HG03066 (cell line): ENCODE measurements around the gene MYO1G.
"Not testable (repeated sequence)": the region's sequence is repeated elsewhere in the genome, so short reads cannot be mapped to it uniquely, and the experiment has no call there.

Experiments
- ATAC-seq: cut with Tn5 transposase; IDR thresholded peaks from one replicate; pipeline ENCODE4 v1.9.1; 2021; ENCODE audit warnings: low read depth; ENCODE audit not compliant: unreplicated experiment

The MYO1G gene

GRCh38 chr7:44978511-44979366 lies at the start of gene MYO1G:
Gene MYO1G (minus strand): TSS chr7:44979015. CDS start chr7:44978961, 54 bp downstream.
- peak; percentile 64 for ATAC-seq

- ATAC-seq, result no peak
Observed at GRCh38 chr7:45028138-45028919, 49.5 kb upstream of the MYO1G start.

GRCh38 chr7:45027774-45028114 lies 48.9 kb upstream of the MYO1G start:
- ATAC-seq, result peak; percentile 7

- ATAC-seq, result peak; percentile 62
Observed at GRCh38 chr7:45026984-45027773, 48.4 kb upstream of the MYO1G start.

- no peak for ATAC-seq
Observed at GRCh38 chr7:45026013-45026412, 47.2 kb upstream of the MYO1G start.

GRCh38 chr7:45025473-45025872 lies 46.7 kb upstream of the MYO1G start:
- ATAC-seq, result not testable (repeated sequence)

- no peak for ATAC-seq
Observed at GRCh38 chr7:45024126-45024744, 45.4 kb upstream of the MYO1G start.

GRCh38 chr7:45021604-45022296 lies 42.9 kb upstream of the MYO1G start:
- ATAC-seq, result no peak

GRCh38 chr7:45020915-45021314 lies 42.1 kb upstream of the MYO1G start:
- ATAC-seq, result no peak

- ATAC-seq, result no peak
Observed at GRCh38 chr7:45017253-45017652, 38.4 kb upstream of the MYO1G start.

- ATAC-seq, result no peak
Observed at GRCh38 chr7:45015313-45015712, 36.5 kb upstream of the MYO1G start.

- ATAC-seq, result no peak
Observed at GRCh38 chr7:45013465-45013967, 34.7 kb upstream of the MYO1G start.

GRCh38 chr7:45007571-45008328 lies 28.9 kb upstream of the MYO1G start:
- peak; percentile 76 for ATAC-seq

GRCh38 chr7:45007106-45007505 lies 28.3 kb upstream of the MYO1G start:
- ATAC-seq, result no peak

GRCh38 chr7:45003789-45004188 lies 25.0 kb upstream of the MYO1G start:
- ATAC-seq, result no peak

GRCh38 chr7:45001826-45002225 lies 23.0 kb upstream of the MYO1G start:
- ATAC-seq, result no peak

- no peak for ATAC-seq
Observed at GRCh38 chr7:45001138-45001694, 22.4 kb upstream of the MYO1G start.

- no peak for ATAC-seq
Observed at GRCh38 chr7:45000093-45001032, 21.5 kb upstream of the MYO1G start, which contains the start of gene CCM2. Gene CCM2 (plus strand): TSS chr7:45000201. CDS start chr7:45000334, 133 bp downstream.
